ENCODE measurements around the gene CR1.
A peak's percentile ranks its signal among the peaks of the same experiment; 100 is the strongest.

Gene CR1

GRCh38 chr1:207499573-207499972 lies 3.6 kb downstream of the CR1 start:
- Histone ChIP-seq H3K9me3 (ENCODE audit: insufficient read depth, low read length, severe bottlenecking) (no peaks in the 10 kb centered on the region), H2AFZ (ENCODE audit: low read depth, low read length) (no peak overlapping the region), H4K20me1 (ENCODE audit: insufficient read depth, low read length) (no peaks in the 10 kb centered on the region), H3K4me2 (ENCODE audit: insufficient read depth, low read length) (no peak overlapping the region), H3K4me3 (ENCODE audit: low read depth in 1 of 2, low read length in 2 of 2) (no peak overlapping the region), H3K9ac (ENCODE audit: low read depth, low read length) (no peak overlapping the region), H3K36me3 (ENCODE audit: insufficient read depth, low read length) (no peaks in the 10 kb centered on the region), H3K27me3 (ENCODE audit: insufficient read depth, low read length, poor library complexity) (peaks cover 38% of the 10 kb centered on the region), H3K4me1 (ENCODE audit: insufficient read depth, low read length) (peaks cover 16% of the 10 kb centered on the region), H3K27ac (ENCODE audit: low read length) (no peak overlapping the region), H3K79me2 (ENCODE audit: insufficient read depth, low read length) (no peaks in the 10 kb centered on the region)
- DNase-seq = peak; percentile 77
- peak; percentile 85 for ATAC-seq (ENCODE audit: insufficient read depth, low read depth)
- TF ChIP-seq EZH2 (IDR thresholded peaks at IDR 0.05; ENCODE audit: borderline replicate concordance, low read depth, low read length, severe bottlenecking) = no peak
- TF ChIP-seq CTCF (IDR thresholded peaks at IDR 0.05; ENCODE audit: borderline replicate concordance, extremely low read depth, low read length, poor library complexity, severe bottlenecking) = peak; percentile 92

- Histone ChIP-seq H3K27me3 (ENCODE audit: insufficient read depth, low read length, poor library complexity) (peaks cover 38% of the 10 kb centered on the region), H3K79me2 (ENCODE audit: insufficient read depth, low read length) (no peaks in the 10 kb centered on the region), H3K4me1 (ENCODE audit: insufficient read depth, low read length) (peaks cover 16% of the 10 kb centered on the region), H3K9me3 (ENCODE audit: insufficient read depth, low read length, severe bottlenecking) (no peaks in the 10 kb centered on the region), H3K36me3 (ENCODE audit: insufficient read depth, low read length) (no peaks in the 10 kb centered on the region), H3K9ac (ENCODE audit: low read depth, low read length) (no peak overlapping the region), H2AFZ (ENCODE audit: low read depth, low read length) (no peak overlapping the region), H3K4me3 (ENCODE audit: low read depth in 1 of 2, low read length in 2 of 2) (no peak overlapping the region), H3K27ac (ENCODE audit: low read length) (no peak overlapping the region), H4K20me1 (ENCODE audit: insufficient read depth, low read length) (no peaks in the 10 kb centered on the region), H3K4me2 (ENCODE audit: insufficient read depth, low read length) (no peak overlapping the region)
- ATAC-seq (ENCODE audit: insufficient read depth, low read depth) = no peak
- no peak for DNase-seq
- TF ChIP-seq CTCF (IDR thresholded peaks at IDR 0.05; ENCODE audit: borderline replicate concordance, extremely low read depth, low read length, poor library complexity, severe bottlenecking) (no peak), EZH2 (IDR thresholded peaks at IDR 0.05; ENCODE audit: borderline replicate concordance, low read depth, low read length, severe bottlenecking) (no peak)
These were observed 4.3 kb downstream of the CR1 start for GRCh38 chr1:207500306-207500705.

- Histone ChIP-seq H3K27me3 (ENCODE audit: insufficient read depth, low read length, poor library complexity) (peaks cover 31% of the 10 kb centered on the region), H3K9me3 (ENCODE audit: insufficient read depth, low read length, severe bottlenecking) (no peaks in the 10 kb centered on the region), H3K4me2 (ENCODE audit: insufficient read depth, low read length) (no peak overlapping the region), H3K9ac (ENCODE audit: low read depth, low read length) (no peak overlapping the region), H3K36me3 (ENCODE audit: insufficient read depth, low read length) (no peaks in the 10 kb centered on the region), H3K4me3 (ENCODE audit: low read depth in 1 of 2, low read length in 2 of 2) (no peak overlapping the region), H3K27ac (ENCODE audit: low read length) (no peak overlapping the region), H4K20me1 (ENCODE audit: insufficient read depth, low read length) (no peaks in the 10 kb centered on the region), H3K4me1 (ENCODE audit: insufficient read depth, low read length) (peaks cover 9% of the 10 kb centered on the region), H2AFZ (ENCODE audit: low read depth, low read length) (no peak overlapping the region), H3K79me2 (ENCODE audit: insufficient read depth, low read length) (no peaks in the 10 kb centered on the region)
- ATAC-seq (ENCODE audit: insufficient read depth, low read depth) (no peak), DNase-seq (no peak)
- TF ChIP-seq CTCF (IDR thresholded peaks at IDR 0.05; ENCODE audit: borderline replicate concordance, extremely low read depth, low read length, poor library complexity, severe bottlenecking) (no peak), EZH2 (IDR thresholded peaks at IDR 0.05; ENCODE audit: borderline replicate concordance, low read depth, low read length, severe bottlenecking) (no peak)
These were observed 5.1 kb downstream of the CR1 start for GRCh38 chr1:207501071-207501470.

- H3K4me2 ChIP-seq (ENCODE audit: insufficient read depth, low read length) = no peak overlapping the region
- no peak for ATAC-seq (ENCODE audit: insufficient read depth, low read depth)
- no peak overlapping the region for H2AFZ ChIP-seq (ENCODE audit: low read depth, low read length)
- H3K9ac ChIP-seq (ENCODE audit: low read depth, low read length) = no peak overlapping the region
- no peak overlapping the region for H3K27ac ChIP-seq (ENCODE audit: low read length)
- H3K27me3 ChIP-seq (ENCODE audit: insufficient read depth, low read length, poor library complexity) = peaks cover 16% of the 10 kb centered on the region
- no peaks in the 10 kb centered on the region for H3K36me3 ChIP-seq (ENCODE audit: insufficient read depth, low read length)
- no peaks in the 10 kb centered on the region for H3K9me3 ChIP-seq (ENCODE audit: insufficient read depth, low read length, severe bottlenecking)
- H4K20me1 ChIP-seq (ENCODE audit: insufficient read depth, low read length) = no peaks in the 10 kb centered on the region
- H3K4me3 ChIP-seq (ENCODE audit: low read depth in 1 of 2, low read length in 2 of 2) = no peak overlapping the region
- DNase-seq = no peak
- TF ChIP-seq CTCF (IDR thresholded peaks at IDR 0.05; ENCODE audit: borderline replicate concordance, extremely low read depth, low read length, poor library complexity, severe bottlenecking) (no peak), EZH2 (IDR thresholded peaks at IDR 0.05; ENCODE audit: borderline replicate concordance, low read depth, low read length, severe bottlenecking) (no peak)
- no peaks in the 10 kb centered on the region for H3K79me2 ChIP-seq (ENCODE audit: insufficient read depth, low read length)
- H3K4me1 ChIP-seq (ENCODE audit: insufficient read depth, low read length) = no peaks in the 10 kb centered on the region
These were observed 6.8 kb downstream of the CR1 start for GRCh38 chr1:207502726-207503125.
